GM19239 (cell line): ENCODE results near the gene CDKN1C.

Experiments used
- DNase-seq: peaks from one replicate; pipeline ENCODE4 v3.0.0; 2011; ENCODE audit warnings: low spot score; ENCODE audit not compliant: insufficient read length
- FAIRE-seq: peaks from 2 replicates; lab custom pipeline; 2011; peaks lifted over from hg19 to GRCh38; lab: Jason Lieb, UNC

The CDKN1C gene

GRCh38 chr11:2874963-2875362, 10.6 kb downstream of the CDKN1C start:
- DNase-seq (no peak), FAIRE-seq (no peak)

GRCh38 chr11:2870969-2871680, 14.4 kb downstream of the CDKN1C start:
- DNase-seq: no peak
- FAIRE-seq: no peak

- no peak for FAIRE-seq
- no peak for DNase-seq
Observed at GRCh38 chr11:2870460-2870859, 15.1 kb downstream of the CDKN1C start.

GRCh38 chr11:2869561-2870427, 15.8 kb downstream of the CDKN1C start:
- DNase-seq (no peak), FAIRE-seq (no peak)

GRCh38 chr11:2869134-2869526, 16.4 kb downstream of the CDKN1C start:
- FAIRE-seq (no peak), DNase-seq (no peak)

GRCh38 chr11:2868506-2869133, 17.0 kb downstream of the CDKN1C start:
- FAIRE-seq (no peak), DNase-seq (no peak)

- no peak for FAIRE-seq
Observed at GRCh38 chr11:2867722-2868505, 17.7 kb downstream of the CDKN1C start.

GRCh38 chr11:2867142-2867541, 18.4 kb downstream of the CDKN1C start:
- DNase-seq (no peak), FAIRE-seq (no peak)

More at GRCh38 chr11:2867722-2868505, 17.7 kb downstream of the CDKN1C start:
- DNase-seq: no peak

GRCh38 chr11:2865922-2866577, 19.5 kb downstream of the CDKN1C start:
- DNase-seq: no peak
- no peak for FAIRE-seq

- no peak for DNase-seq
Observed at GRCh38 chr11:2864901-2865300, 20.7 kb downstream of the CDKN1C start.

GRCh38 chr11:2863276-2863618, 22.3 kb downstream of the CDKN1C start:
- no peak for FAIRE-seq

More at GRCh38 chr11:2864901-2865300, 20.7 kb downstream of the CDKN1C start:
- no peak for FAIRE-seq

GRCh38 chr11:2862395-2863275, 22.9 kb downstream of the CDKN1C start:
- no peak for DNase-seq
- no peak for FAIRE-seq

More at GRCh38 chr11:2863276-2863618, 22.3 kb downstream of the CDKN1C start:
- no peak for DNase-seq

GRCh38 chr11:2860636-2861035, 24.9 kb downstream of the CDKN1C start:
- peak; percentile 59 for DNase-seq

GRCh38 chr11:2859699-2860037, 25.9 kb downstream of the CDKN1C start:
- FAIRE-seq: no peak
- no peak for DNase-seq

More at GRCh38 chr11:2860636-2861035, 24.9 kb downstream of the CDKN1C start:
- FAIRE-seq: no peak

- FAIRE-seq: no peak
- DNase-seq: no peak
Observed at GRCh38 chr11:2858995-2859698, 26.4 kb downstream of the CDKN1C start.

- no peak for DNase-seq
- FAIRE-seq: no peak
Observed at GRCh38 chr11:2857918-2858317, 27.7 kb downstream of the CDKN1C start.

- FAIRE-seq: no peak
- no peak for DNase-seq
Observed at GRCh38 chr11:2857276-2857675, 28.3 kb downstream of the CDKN1C start.

- FAIRE-seq: no peak
- DNase-seq: no peak
Observed at GRCh38 chr11:2855162-2855561, 30.4 kb downstream of the CDKN1C start.
